ENCODE results near the gene SPATA45.

GRCh38 chr1:212838145-212838544 is 9.3 kb downstream of the SPATA45 start:
- TF ChIP-seq CTCF (conservative IDR thresholded peaks at IDR 0.05; ENCODE audit: low read depth, low read length) (no peak), EZH2 (IDR thresholded peaks at IDR 0.05; ENCODE audit: low read length, unreplicated experiment) (no peak)
